CD8-positive, alpha-beta memory T cell (primary cell): ENCODE results near the gene PEA15. TPM values are rescaled to one million over a fixed set of nuclear protein-coding genes. Genes with fewer than 3 reads are reported as not detected.

Experiments
- CTCF ChIA-PET: fragments of 350-600 bp; sonication (Branson Sonifier 250); formaldehyde crosslinking; loops from one replicate; lab custom pipeline; 2021; ENCODE audit warnings: antibody characterized with exemption; lab: Charles Lee
- POLR2A ChIA-PET: fragments of 350-600 bp; sonication (Branson Sonifier 250); formaldehyde crosslinking; loops from one replicate; lab custom pipeline; 2021; ENCODE audit warnings: antibody characterized with exemption; lab: Charles Lee
- DNase-seq, 5 donors: peaks; one replicate each; pipeline versions ENCODE4 v3.0.0 to v3.0.0-alpha.2; 2020 to 2022; ENCODE audit warnings: mixed read lengths in 1 of 5
- H3K27ac ChIP-seq: one replicate; pipeline ENCODE4 v1.7.0; 2013; ENCODE audit warnings: low read depth, mild to moderate bottlenecking, low read length, moderate library complexity
- H3K27me3 ChIP-seq: 2 replicates; pipeline ENCODE4 v1.7.0; 2013; ENCODE audit warnings: low read length, mild to moderate bottlenecking; ENCODE audit not compliant: insufficient read depth, poor library complexity, severe bottlenecking
- H3K36me3 ChIP-seq: 2 replicates; pipeline ENCODE4 v1.7.0; 2013; ENCODE audit warnings: mild to moderate bottlenecking, low read length, moderate library complexity; ENCODE audit not compliant: insufficient read depth
- H3K4me1 ChIP-seq: 2 replicates; pipeline ENCODE4 v1.7.0; 2013; ENCODE audit warnings: mild to moderate bottlenecking, low read length, moderate library complexity; ENCODE audit not compliant: insufficient read depth
- H3K4me3 ChIP-seq: 2 replicates; pipeline ENCODE4 v1.7.0; 2013; ENCODE audit warnings: mild to moderate bottlenecking, low read length
- H3K9me3 ChIP-seq: 2 replicates; pipeline ENCODE4 v1.7.0; 2013; ENCODE audit warnings: mild to moderate bottlenecking, low read length
- H3K27ac Mint-ChIP-seq, 8 donors: one replicate each; pipeline ENCODE4 v1.8.0; 2020 to 2021; ENCODE audit warnings: mixed read lengths in 8 of 8, mild to moderate bottlenecking in 6 of 8, inconsistent platforms in 3 of 8, moderate library complexity in 3 of 8
- H3K27me3 Mint-ChIP-seq, 2 donors: one replicate each; pipeline ENCODE4 v1.8.0; 2020 to 2021; ENCODE audit warnings: mixed read lengths in 2 of 2, mild to moderate bottlenecking in 1 of 2, moderate library complexity in 1 of 2
- H3K36me3 Mint-ChIP-seq, 3 donors: one replicate each; pipeline ENCODE4 v1.8.0; 2020 to 2021; ENCODE audit warnings: mixed read lengths in 3 of 3, inconsistent platforms in 1 of 3, mild to moderate bottlenecking in 1 of 3
- H3K4me1 Mint-ChIP-seq, 3 donors: one replicate each; pipeline ENCODE4 v1.8.0; 2020 to 2021; ENCODE audit warnings: mixed read lengths in 3 of 3, inconsistent platforms in 1 of 3, mild to moderate bottlenecking in 1 of 3
- H3K4me3 Mint-ChIP-seq, 7 donors: one replicate each; pipeline ENCODE4 v1.8.0; 2020 to 2021; ENCODE audit warnings: mixed read lengths in 7 of 7, mild to moderate bottlenecking in 6 of 7, moderate library complexity in 4 of 7, inconsistent platforms in 2 of 7
- H3K9me3 Mint-ChIP-seq, 5 donors: one replicate each; pipeline ENCODE4 v1.8.0; 2020 to 2022; ENCODE audit warnings: mixed read lengths in 5 of 5, mild to moderate bottlenecking in 3 of 5, moderate library complexity in 2 of 5, inconsistent platforms in 1 of 5
- polyA plus RNA-seq: library from polyadenylated mRNA; unstranded; fragments of 300-500 nt; fragmentation: Illumina TruSeq; gene quantifications from one replicate; pipeline ENCODE4 v1.2.3, GENCODE V29; 2021
- total RNA-seq, 2 experiments: library from RNA; stranded (reverse); gene quantifications; one replicate each; pipeline ENCODE4 v1.2.3, GENCODE V29; 2021

PEA15 gene
- total and polyA plus RNA-seq, 3 experiments from 2014 or later: 9.1 to 81.4 (median 77.4) TPM

GRCh38 chr1:160193832-160194736, 11.1 kb upstream of the PEA15 start:
- DNase-seq: no peak
- peaks cover 3% of the 10 kb centered on the region for H3K4me1 ChIP-seq
- Mint-ChIP-seq H3K4me3 (no peak overlapping the region), H3K9me3 (no peaks in the 10 kb centered on the region), H3K36me3 (no peaks in the 10 kb centered on the region), H3K4me1 (no peaks in the 10 kb centered on the region), H3K27ac (no peak overlapping the region), H3K27me3 (peaks cover 2 to 7% of the 10 kb centered on the region in 2 donors)
- H3K27me3 ChIP-seq: no peaks in the 10 kb centered on the region
- POLR2A ChIA-PET: no interaction called here
- H3K27ac ChIP-seq: no peak overlapping the region
- no peaks in the 10 kb centered on the region for H3K36me3 ChIP-seq
- CTCF ChIA-PET: interaction anchor here (0.6 to 5.1 kb wide), 24 partner anchors 8 to 214 kb away, joined by 3 to 80 read pairs (median 4); partner anchors contain the start of genes PEA15 and PEX19
- no peak overlapping the region for H3K4me3 ChIP-seq
- no peaks in the 10 kb centered on the region for H3K9me3 ChIP-seq

GRCh38 chr1:160194737-160195059, 10.5 kb upstream of the PEA15 start:
- no peaks in the 10 kb centered on the region for H3K9me3 Mint-ChIP-seq
- no peaks in the 10 kb centered on the region for H3K4me1 Mint-ChIP-seq
- no peaks in the 10 kb centered on the region for H3K36me3 Mint-ChIP-seq
- H3K27ac Mint-ChIP-seq: no peak overlapping the region
- H3K4me3 Mint-ChIP-seq: no peak overlapping the region
- Histone ChIP-seq H3K27me3 (no peaks in the 10 kb centered on the region), H3K4me3 (no peak overlapping the region), H3K27ac (no peak overlapping the region), H3K36me3 (no peaks in the 10 kb centered on the region), H3K4me1 (peaks cover 3% of the 10 kb centered on the region), H3K9me3 (no peaks in the 10 kb centered on the region)
- no peak for DNase-seq
- POLR2A ChIA-PET: no interaction called here
- CTCF ChIA-PET: interaction anchor here (1.2 to 2.6 kb wide), 3 partner anchors 8 to 97 kb away, joined by 3 to 16 read pairs (median 6); no protein-coding TSS in a partner anchor
- peaks cover 2 to 6% of the 10 kb centered on the region in 2 donors for H3K27me3 Mint-ChIP-seq

- ChIA-PET POLR2A (no interaction called here), CTCF (interaction anchor here (0.8 to 2.6 kb wide), 3 partner anchors 55 to 180 kb away, joined by 3 to 16 read pairs (median 6); no protein-coding TSS in a partner anchor)
- no peaks in the 10 kb centered on the region for H3K4me1 Mint-ChIP-seq
- peaks cover 0 to 3% of the 10 kb centered on the region in 2 donors for H3K27me3 Mint-ChIP-seq
- H3K36me3 ChIP-seq: no peaks in the 10 kb centered on the region
- no peak for DNase-seq
- H3K27ac ChIP-seq: no peak overlapping the region
- no peaks in the 10 kb centered on the region for H3K9me3 Mint-ChIP-seq
- H3K36me3 Mint-ChIP-seq: no peaks in the 10 kb centered on the region
- peak overlapping the region in 1 of 8 donors; percentile 78 for H3K27ac Mint-ChIP-seq
- no peak overlapping the region for H3K4me3 ChIP-seq
- no peaks in the 10 kb centered on the region for H3K9me3 ChIP-seq
- peaks cover 3% of the 10 kb centered on the region for H3K4me1 ChIP-seq
- no peak overlapping the region for H3K4me3 Mint-ChIP-seq
- H3K27me3 ChIP-seq: no peaks in the 10 kb centered on the region
These were observed 9.0 kb upstream of the PEA15 start for GRCh38 chr1:160196143-160196542.

- Histone ChIP-seq H3K4me3 (no peak overlapping the region), H3K36me3 (no peaks in the 10 kb centered on the region), H3K4me1 (peaks cover 3% of the 10 kb centered on the region), H3K9me3 (no peaks in the 10 kb centered on the region), H3K27ac (no peak overlapping the region), H3K27me3 (no peaks in the 10 kb centered on the region)
- Mint-ChIP-seq H3K4me1 (no peaks in the 10 kb centered on the region), H3K36me3 (no peaks in the 10 kb centered on the region), H3K4me3 (no peak overlapping the region), H3K27me3 (peaks cover 0 to 3% of the 10 kb centered on the region in 2 donors), H3K27ac (no peak overlapping the region), H3K9me3 (no peaks in the 10 kb centered on the region)
- no peak for DNase-seq
- ChIA-PET POLR2A (no interaction called here), CTCF (no interaction called here)
These were observed 8.0 kb upstream of the PEA15 start for GRCh38 chr1:160197231-160197630.

GRCh38 chr1:160200786-160201185, 4.4 kb upstream of the PEA15 start:
- H3K27me3 Mint-ChIP-seq: peaks cover 0 to 3% of the 10 kb centered on the region in 2 donors
- H3K36me3 Mint-ChIP-seq: peaks cover 0 to 2% (median 0%) of the 10 kb centered on the region in 3 donors
- peak overlapping the region in 2 of 8 donors; percentile 38 to 58 for H3K27ac Mint-ChIP-seq
- no peak for DNase-seq
- H3K4me3 Mint-ChIP-seq: no peak overlapping the region
- ChIA-PET POLR2A (no interaction called here), CTCF (interaction anchor here (1.1 to 3.3 kb wide), 4 partner anchors 8 to 115 kb away, joined by 3 to 15 read pairs (median 5); no protein-coding TSS in a partner anchor)
- peaks cover 11 to 13% (median 12%) of the 10 kb centered on the region in 3 donors for H3K4me1 Mint-ChIP-seq
- Histone ChIP-seq H3K4me1 (peaks cover 7% of the 10 kb centered on the region), H3K9me3 (no peaks in the 10 kb centered on the region), H3K4me3 (no peak overlapping the region), H3K27me3 (no peaks in the 10 kb centered on the region), H3K36me3 (no peaks in the 10 kb centered on the region), H3K27ac (no peak overlapping the region)
- H3K9me3 Mint-ChIP-seq: no peaks in the 10 kb centered on the region

GRCh38 chr1:160204526-160205241, 500 bp upstream of the PEA15 start:
- no peak for DNase-seq
- no peaks in the 10 kb centered on the region for H3K27me3 Mint-ChIP-seq
- Histone ChIP-seq H3K27ac (no peak overlapping the region), H3K27me3 (no peaks in the 10 kb centered on the region), H3K9me3 (no peaks in the 10 kb centered on the region), H3K4me1 (peaks cover 13% of the 10 kb centered on the region), H3K36me3 (no peaks in the 10 kb centered on the region), H3K4me3 (peak overlapping the region; percentile 25)
- ChIA-PET CTCF (interaction anchor here (1.1 to 2.7 kb wide), 3 partner anchors 12 to 103 kb away, joined by 3 to 12 read pairs (median 6); no protein-coding TSS in a partner anchor), POLR2A (interaction anchor here (0.6 to 1.8 kb wide), 2 partner anchors 58 to 99 kb away, joined by 3 to 4 read pairs; partner anchors contain the start of gene DCAF8)
- peaks cover 38 to 42% (median 42%) of the 10 kb centered on the region in 3 donors for H3K4me1 Mint-ChIP-seq
- no peaks in the 10 kb centered on the region for H3K9me3 Mint-ChIP-seq
- peaks cover 0 to 4% (median 0%) of the 10 kb centered on the region in 3 donors for H3K36me3 Mint-ChIP-seq
- peak overlapping the region; percentile 86 to 95 (median 88) for H3K4me3 Mint-ChIP-seq
- H3K27ac Mint-ChIP-seq: peak overlapping the region; percentile 83 to 98 (median 90)

- H3K36me3 Mint-ChIP-seq: peaks cover 0 to 12% (median 0%) of the 10 kb centered on the region in 3 donors
- POLR2A ChIA-PET: no interaction called here
- H3K9me3 Mint-ChIP-seq: no peaks in the 10 kb centered on the region
- Histone ChIP-seq H3K4me1 (peaks cover 13% of the 10 kb centered on the region), H3K27ac (peak overlapping the region; percentile 69), H3K27me3 (no peaks in the 10 kb centered on the region), H3K4me3 (peak overlapping the region; percentile 71), H3K9me3 (no peaks in the 10 kb centered on the region), H3K36me3 (no peaks in the 10 kb centered on the region)
- no peaks in the 10 kb centered on the region for H3K27me3 Mint-ChIP-seq
- peak; percentile 25 to 77 (median 38) for DNase-seq
- CTCF ChIA-PET: interaction anchor here (0.6 to 2.7 kb wide), 3 partner anchors 86 to 148 kb away, joined by 3 to 12 read pairs (median 3); no protein-coding TSS in a partner anchor
- peak overlapping the region; percentile 82 to 95 (median 88) for H3K4me3 Mint-ChIP-seq
- H3K4me1 Mint-ChIP-seq: peaks cover 42 to 54% (median 49%) of the 10 kb centered on the region in 3 donors
- peak overlapping the region; percentile 88 to 98 (median 92) for H3K27ac Mint-ChIP-seq
These were observed 829 bp downstream of the PEA15 start for GRCh38 chr1:160206036-160206389.
